BJ (cell line): Measurements from ENCODE around the gene ITFG1. TPM values are rescaled to one million over a fixed set of nuclear protein-coding genes. Genes with fewer than 3 reads are reported as not detected.
"Not testable (repeated sequence)": the region's sequence is repeated elsewhere in the genome, so short reads cannot be mapped to it uniquely, and the experiment has no call there.

ENCODE experiments used
- CTCF ChIA-PET: fragments of 350-600 bp; formaldehyde crosslinking; extraction: SDS; loops from one replicate; lab custom pipeline; 2021; ENCODE audit warnings: antibody characterized with exemption, inconsistent platforms; lab: Yijun Ruan, JAX
- POLR2A ChIA-PET: fragments of 300-600 bp; sonication (Branson Sonifier 250); formaldehyde crosslinking; extraction: SDS; loops from one replicate; lab custom pipeline; 2021; ENCODE audit warnings: antibody characterized with exemption; lab: Charles Lee
- DNase-seq: peaks from one replicate; pipeline ENCODE4 v3.0.0-alpha.2; 2011; ENCODE audit warnings: low read depth
- H3K27me3 ChIP-seq: 2 replicates; pipeline ENCODE4 v1.6.0; 2011; ENCODE audit warnings: low read length; ENCODE audit not compliant: control insufficient read depth, insufficient read depth
- H3K36me3 ChIP-seq: 2 replicates; pipeline ENCODE4 v1.5.1; 2011; ENCODE audit warnings: low read length; ENCODE audit not compliant: control insufficient read depth, insufficient read depth
- H3K4me3 ChIP-seq: 2 replicates; pipeline ENCODE4 v1.5.1; 2011; ENCODE audit warnings: low read depth, mild to moderate bottlenecking, control low read depth, low read length
- CTCF ChIP-seq: IDR thresholded peaks from 2 replicates; pipeline ENCODE4 v1.5.1; 2011; ENCODE audit warnings: low read depth, mild to moderate bottlenecking, control low read depth, inconsistent platforms, low read length, moderate library complexity; ENCODE audit not compliant: insufficient read depth
- polyA plus RNA-seq: library from polyadenylated mRNA; depleted of rRNA; stranded (reverse); fragments of >200 nt; gene quantifications from 2 replicates; pipeline ENCODE4 v1.2.3, GENCODE V29; 2011

ITFG1 gene
- polyA plus RNA-seq, 1 experiment, result 47.5 TPM

DNA sequence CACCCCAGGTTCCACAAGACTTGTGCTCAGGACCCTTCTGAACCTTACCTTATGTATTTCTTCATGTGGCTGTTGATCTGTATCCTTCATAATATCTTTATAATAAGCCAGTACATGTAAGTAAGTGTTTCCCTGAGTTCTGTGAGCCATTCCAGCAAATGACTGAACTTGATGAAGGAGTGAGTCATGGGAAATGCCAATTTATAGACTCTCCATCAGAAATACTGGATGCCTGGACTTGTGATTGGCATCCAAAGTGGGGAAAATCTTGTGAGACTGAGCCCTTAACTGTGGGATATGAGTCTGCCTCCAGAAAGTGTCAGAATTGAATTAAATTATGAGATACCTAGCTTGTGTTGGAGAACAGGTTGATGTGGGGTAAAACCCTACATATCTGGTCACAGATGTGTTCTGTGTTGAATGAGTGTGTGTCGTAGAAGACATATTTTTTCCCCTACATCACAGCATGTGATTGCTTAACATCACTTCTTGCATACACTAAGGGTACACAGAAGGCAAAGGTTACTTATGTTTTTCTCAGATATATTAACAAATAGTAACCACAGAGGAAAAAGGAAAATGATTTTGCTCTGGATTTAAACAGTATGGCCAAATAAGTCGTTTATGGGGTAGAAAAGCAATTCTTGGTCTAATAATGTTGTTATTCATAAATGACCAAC lies 247.0 kb downstream of the ITFG1 start:
- ChIA-PET POLR2A (no interaction called here), CTCF (interaction anchor here (1.1 kb wide), 1 partner anchor 50 kb away, joined by 3 read pairs; no protein-coding TSS in a partner anchor)
- H3K4me3 ChIP-seq, result no peak overlapping the region
- H3K36me3 ChIP-seq, result no peaks in the 10 kb centered on the region
- no peak for TF ChIP-seq CTCF
- DNase-seq, result no peak
- no peaks in the 10 kb centered on the region for H3K27me3 ChIP-seq

- POLR2A ChIA-PET, result no interaction called here
- Histone ChIP-seq H3K4me3 (no peak overlapping the region), H3K27me3 (no peaks in the 10 kb centered on the region), H3K36me3 (no peaks in the 10 kb centered on the region)
- no peak for DNase-seq
- CTCF ChIA-PET, result no interaction called here
- no peak for TF ChIP-seq CTCF
Measured at GRCh38 chr16:47211218-47211617, 249.6 kb downstream of the ITFG1 start.

DNA sequence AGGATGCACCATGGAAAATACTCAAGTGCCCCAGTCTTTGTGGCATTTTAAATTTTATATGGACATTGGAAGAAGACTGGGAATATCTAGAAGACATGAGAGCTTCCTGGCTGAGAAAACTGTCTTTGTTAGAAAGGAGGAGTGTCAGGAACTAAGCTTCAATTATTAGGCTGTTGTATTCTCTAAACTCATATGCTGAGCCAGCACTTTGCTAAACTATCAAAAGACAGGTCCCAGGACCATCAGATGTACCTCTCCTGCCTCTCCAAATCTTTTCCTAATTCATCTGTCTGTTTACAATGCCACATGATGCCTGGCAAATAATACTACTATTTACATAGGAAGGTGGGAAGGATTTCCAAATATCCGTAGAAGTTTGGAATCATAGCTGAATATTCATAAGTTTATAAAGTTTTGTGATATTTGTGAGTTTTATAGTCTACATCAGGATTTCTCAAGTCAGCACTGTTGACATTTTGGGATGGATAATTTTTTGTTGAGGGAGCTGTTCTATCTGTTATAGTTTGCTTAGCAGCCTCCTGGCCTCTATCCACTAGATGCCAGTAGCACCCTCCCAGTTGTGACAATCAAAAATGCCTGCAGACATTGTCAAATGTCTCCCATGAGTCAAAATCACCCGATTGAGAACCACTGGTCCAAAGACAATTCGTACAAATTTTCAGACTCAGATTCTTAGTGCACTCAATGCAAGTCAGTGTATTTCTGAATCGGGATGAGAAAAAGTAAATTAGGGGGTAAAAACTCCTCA lies 255.9 kb downstream of the ITFG1 start:
- ChIA-PET POLR2A (no interaction called here), CTCF (interaction anchor here (1.1 to 1.9 kb wide), 2 partner anchors 10 to 960 kb away, joined by 3 to 7 read pairs; no protein-coding TSS in a partner anchor)
- no peak for TF ChIP-seq CTCF
- H3K36me3 ChIP-seq, result no peaks in the 10 kb centered on the region
- no peaks in the 10 kb centered on the region for H3K27me3 ChIP-seq
- DNase-seq, result no peak
- no peak overlapping the region for H3K4me3 ChIP-seq

- CTCF ChIA-PET, result interaction anchor here (1.9 kb wide), 1 partner anchor 12 kb away, joined by 7 read pairs; no protein-coding TSS in a partner anchor
- H3K4me3 ChIP-seq, H3K36me3 ChIP-seq, POLR2A ChIA-PET, H3K27me3 ChIP-seq, DNase-seq: not testable (repeated sequence)
Measured at GRCh38 chr16:47203433-47203832, 257.4 kb downstream of the ITFG1 start.

GRCh38 chr16:47198180-47198575 lies 262.7 kb downstream of the ITFG1 start:
- POLR2A ChIA-PET, result no interaction called here
- TF ChIP-seq CTCF, result no peak

More at GRCh38 chr16:47198180-47198575, 262.7 kb downstream of the ITFG1 start:
- H3K36me3 ChIP-seq, result no peaks in the 10 kb centered on the region
- H3K27me3 ChIP-seq, result no peaks in the 10 kb centered on the region
- DNase-seq, result no peak
- CTCF ChIA-PET, result no interaction called here
- no peak overlapping the region for H3K4me3 ChIP-seq
